Esophagus muscularis mucosa (tissue), 4 donors: ENCODE data around the gene CMYA5. TPM values are rescaled to one million over a fixed set of nuclear protein-coding genes. Genes with fewer than 3 reads are reported as not detected.

Experiments
- DNase-seq: peaks from one replicate; pipeline ENCODE4 v3.0.0-alpha.2; 2017; ENCODE audit errors: extremely low spot score
- H3K27ac ChIP-seq, 4 donors: fragments of 200-600 bp; sonication (generic); replicated peaks in 1 of 4; 1 replicate in 3 of 4; 2 replicates in 1 of 4; pipeline ENCODE4 v1.5.1; 2016 to 2019; ENCODE audit warnings: mild to moderate bottlenecking in 1 of 4
- H3K27me3 ChIP-seq, 4 donors: fragments of 200-600 bp; sonication (generic); one replicate each; pipeline versions ENCODE4 v1.5.1 to v1.6.0; 2016 to 2019
- H3K36me3 ChIP-seq, 4 donors: fragments of 200-600 bp; sonication (generic); one replicate each; pipeline ENCODE4 v1.5.1; 2016 to 2019
- H3K4me1 ChIP-seq, 4 donors: fragments of 200-600 bp; sonication (generic); one replicate each; pipeline ENCODE4 v1.5.1; 2016 to 2019
- H3K4me3 ChIP-seq, 4 donors: fragments of 200-600 bp; sonication (generic); 1 replicate in 2 of 4; 2 replicates in 2 of 4; pipeline ENCODE4 v1.5.1; 2016 to 2019; ENCODE audit warnings: mild to moderate bottlenecking in 4 of 4, moderate library complexity in 1 of 4
- H3K9me3 ChIP-seq, 4 donors: fragments of 200-600 bp; sonication (generic); 1 replicate in 3 of 4; 2 replicates in 1 of 4; pipeline ENCODE4 v1.5.1; 2016 to 2019
- EP300 ChIP-seq: sonication (generic); formaldehyde crosslinking; IDR thresholded peaks from one replicate; pipeline ENCODE4 v1.6.1; 2017; ENCODE audit warnings: antibody characterized with exemption
- POLR2A ChIP-seq: fragments of 450-650 bp; IDR thresholded peaks from one replicate; pipeline ENCODE4 v1.6.1; 2017; ENCODE audit warnings: antibody characterized with exemption, moderate library complexity, mild to moderate bottlenecking, low read depth
- POLR2AphosphoS5 ChIP-seq, 2 donors: sonication (generic); formaldehyde crosslinking; IDR thresholded peaks; one replicate each; pipeline ENCODE4 v1.6.1; 2017; ENCODE audit warnings: antibody characterized with exemption in 2 of 2
- WGBS: methylation state at CpG from one replicate; pipeline ENCODE4 v1.1.5; 2018; 5-methylcytosine and 5-hydroxymethylcytosine counted together
- intact Hi-C: fragments of 100-400 bp; cut with DNase I; formaldehyde crosslinking; loops from one replicate; pipeline ENCODE4 v1.15.1; 2023
- small RNA-seq, 3 donors: library from RNA; depleted of rRNA; stranded (forward); fragments of <200 nt; gene quantifications; one replicate each; pipeline ENCODE3, GENCODE V24; 2016
- total RNA-seq, 4 donors: library from RNA; depleted of rRNA; stranded (reverse); fragments of >200 nt; gene quantifications; one replicate each; pipeline versions ENCODE4 v1.1.0 to v1.2.1, GENCODE V29; 2016
- TF ChIP-seq, protein P1 (sequence below), 3 experiments: fragments of 200-600 bp in 2 of 3; fragments of 450-650 bp in 1 of 3; sonication (generic) in 2 of 3; IDR thresholded peaks; one replicate each; pipeline ENCODE4 v1.5.1; 2017 to 2019; ENCODE audit warnings: antibody characterized with exemption in 3 of 3, mild to moderate bottlenecking in 2 of 3, moderate library complexity in 1 of 3

The CMYA5 gene
- total RNA-seq, 4 donors from 2014 or later: 4.2 to 8.4 (median 4.9) TPM

GRCh38 chr5:79845448-79846197, 156.0 kb downstream of the CMYA5 start:
- Histone ChIP-seq H3K4me1 (peaks cover 0 to 11% (median 9%) of the 10 kb centered on the region in 4 donors), H3K27me3 (no peaks in the 10 kb centered on the region), H3K27ac (no peak overlapping the region), H3K9me3 (no peaks in the 10 kb centered on the region), H3K4me3 (no peak overlapping the region), H3K36me3 (no peaks in the 10 kb centered on the region)
- 82% methylated on average over 7 of the region's 7 CpGs for WGBS
- peak; percentile 88 for DNase-seq
- no peak for TF ChIP-seq POLR2A
- TF ChIP-seq POLR2AphosphoS5 (IDR thresholded peaks at IDR 0.05): peak in 1 of 2 donors; percentile 35
- TF ChIP-seq, protein P1, sequence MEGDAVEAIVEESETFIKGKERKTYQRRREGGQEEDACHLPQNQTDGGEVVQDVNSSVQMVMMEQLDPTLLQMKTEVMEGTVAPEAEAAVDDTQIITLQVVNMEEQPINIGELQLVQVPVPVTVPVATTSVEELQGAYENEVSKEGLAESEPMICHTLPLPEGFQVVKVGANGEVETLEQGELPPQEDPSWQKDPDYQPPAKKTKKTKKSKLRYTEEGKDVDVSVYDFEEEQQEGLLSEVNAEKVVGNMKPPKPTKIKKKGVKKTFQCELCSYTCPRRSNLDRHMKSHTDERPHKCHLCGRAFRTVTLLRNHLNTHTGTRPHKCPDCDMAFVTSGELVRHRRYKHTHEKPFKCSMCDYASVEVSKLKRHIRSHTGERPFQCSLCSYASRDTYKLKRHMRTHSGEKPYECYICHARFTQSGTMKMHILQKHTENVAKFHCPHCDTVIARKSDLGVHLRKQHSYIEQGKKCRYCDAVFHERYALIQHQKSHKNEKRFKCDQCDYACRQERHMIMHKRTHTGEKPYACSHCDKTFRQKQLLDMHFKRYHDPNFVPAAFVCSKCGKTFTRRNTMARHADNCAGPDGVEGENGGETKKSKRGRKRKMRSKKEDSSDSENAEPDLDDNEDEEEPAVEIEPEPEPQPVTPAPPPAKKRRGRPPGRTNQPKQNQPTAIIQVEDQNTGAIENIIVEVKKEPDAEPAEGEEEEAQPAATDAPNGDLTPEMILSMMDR (IDR thresholded peaks at IDR 0.05): no peak
- TF ChIP-seq EP300: no peak
- intact Hi-C loops: no loop called here

DNA sequence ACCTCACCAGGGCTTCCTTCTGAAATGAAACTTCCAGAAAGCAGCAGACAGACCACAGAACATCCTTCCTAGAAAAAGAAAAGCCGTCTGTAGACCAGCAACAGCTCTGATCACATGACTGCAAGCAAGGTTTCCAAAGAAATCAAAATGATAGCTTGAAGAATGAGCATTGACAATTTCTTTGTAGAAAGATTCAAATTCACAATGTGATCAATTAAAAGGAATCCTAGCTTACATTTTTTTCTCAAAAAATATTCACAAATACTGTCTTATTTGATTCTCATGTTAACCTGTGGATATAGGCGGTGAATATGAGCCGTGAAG, 156.5 kb downstream of the CMYA5 start:
- no peak for TF ChIP-seq EP300
- TF ChIP-seq POLR2AphosphoS5 (IDR thresholded peaks at IDR 0.05): no peak
- no peak for TF ChIP-seq POLR2A
- TF ChIP-seq, protein P1 (IDR thresholded peaks at IDR 0.05): no peak
- 80% methylated on average over 3 of the region's 3 CpGs for WGBS
- Histone ChIP-seq H3K27ac (no peak overlapping the region), H3K4me3 (no peak overlapping the region), H3K36me3 (no peaks in the 10 kb centered on the region), H3K4me1 (peaks cover 0 to 14% (median 13%) of the 10 kb centered on the region in 4 donors), H3K9me3 (no peaks in the 10 kb centered on the region), H3K27me3 (no peaks in the 10 kb centered on the region)
- intact Hi-C loops: no loop called here
- DNase-seq: no peak

- intact Hi-C loops: no loop called here
- DNase-seq: no peak
- no peak for TF ChIP-seq EP300
- no peak for TF ChIP-seq POLR2A
- no peak for TF ChIP-seq POLR2AphosphoS5 (IDR thresholded peaks at IDR 0.05)
- TF ChIP-seq, protein P1 (IDR thresholded peaks at IDR 0.05): no peak
- H3K36me3 ChIP-seq: no peaks in the 10 kb centered on the region
- H3K9me3 ChIP-seq: no peaks in the 10 kb centered on the region
- H3K27ac ChIP-seq: no peak overlapping the region
- H3K27me3 ChIP-seq: no peaks in the 10 kb centered on the region
- peaks cover 0 to 14% (median 13%) of the 10 kb centered on the region in 4 donors for H3K4me1 ChIP-seq
- WGBS: 91% methylated on average over 8 of the region's 8 CpGs
- no peak overlapping the region for H3K4me3 ChIP-seq
These were observed 157.9 kb downstream of the CMYA5 start for GRCh38 chr5:79847561-79847960.

DNA sequence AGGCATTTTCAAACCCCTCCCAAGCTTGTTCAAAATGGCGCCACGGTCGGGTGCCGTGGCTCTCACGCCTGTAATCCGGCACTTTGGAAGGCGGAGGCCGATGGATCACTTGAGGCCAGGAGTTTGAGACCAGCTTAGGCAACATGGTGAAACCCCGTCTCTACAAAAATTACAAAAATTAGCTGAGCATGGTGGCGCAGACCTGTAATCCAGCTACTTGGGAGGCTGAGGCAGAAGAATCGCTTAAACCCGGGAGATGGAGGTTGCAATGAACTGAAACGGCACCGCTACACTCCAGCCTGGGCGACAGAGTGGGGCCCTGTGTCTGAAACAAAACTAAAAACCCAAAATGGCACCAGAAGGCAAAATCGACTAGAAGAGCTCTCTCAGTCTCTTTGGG, 159.4 kb downstream of the CMYA5 start:
- Histone ChIP-seq H3K4me3 (no peak overlapping the region), H3K4me1 (peaks cover 0 to 14% (median 13%) of the 10 kb centered on the region in 4 donors), H3K36me3 (no peaks in the 10 kb centered on the region), H3K27ac (no peak overlapping the region), H3K27me3 (no peaks in the 10 kb centered on the region), H3K9me3 (no peaks in the 10 kb centered on the region)
- no peak for TF ChIP-seq EP300
- TF ChIP-seq POLR2A: no peak
- TF ChIP-seq, protein P1 (IDR thresholded peaks at IDR 0.05): no peak
- TF ChIP-seq POLR2AphosphoS5 (IDR thresholded peaks at IDR 0.05): no peak
- DNase-seq: no peak
- 93% methylated on average over 8 of the region's 16 CpGs for WGBS
- intact Hi-C loops: no loop called here

Small RNAs within 50 kb of the gene (small RNA-seq; reads per million reads assigned to genes)
- 0 reads per million in 3 donors for gene AC008496.1

Other genes with a start within 250 kb of the CMYA5 start
- gene HOMER1, start 175.7 kb upstream of the CMYA5 start, total RNA-seq: 10 to 100 TPM; 11.2 to 19.5 (median 19.3) TPM
- gene TENT2, start 77.4 kb upstream of the CMYA5 start, total RNA-seq: 10 to 100 TPM; 29.7 to 42.4 (median 35.0) TPM